NT2/D1 (cell line): Measurements from ENCODE around the gene EDEM3.

Source experiments
- SUZ12 ChIP-seq: IDR thresholded peaks from 2 replicates; pipeline ENCODE4 v1.6.1; 2011; ENCODE audit not compliant: insufficient read length, insufficient read depth; ENCODE audit errors: extremely low read depth
- YY1 ChIP-seq: IDR thresholded peaks from 2 replicates; pipeline ENCODE4 v1.6.1; 2011; ENCODE audit not compliant: insufficient read length, insufficient read depth
- ZNF274 ChIP-seq: IDR thresholded peaks from 2 replicates; pipeline ENCODE4 v1.6.1; 2011; ENCODE audit warnings: mild to moderate bottlenecking, low read depth, low read length

DNA sequence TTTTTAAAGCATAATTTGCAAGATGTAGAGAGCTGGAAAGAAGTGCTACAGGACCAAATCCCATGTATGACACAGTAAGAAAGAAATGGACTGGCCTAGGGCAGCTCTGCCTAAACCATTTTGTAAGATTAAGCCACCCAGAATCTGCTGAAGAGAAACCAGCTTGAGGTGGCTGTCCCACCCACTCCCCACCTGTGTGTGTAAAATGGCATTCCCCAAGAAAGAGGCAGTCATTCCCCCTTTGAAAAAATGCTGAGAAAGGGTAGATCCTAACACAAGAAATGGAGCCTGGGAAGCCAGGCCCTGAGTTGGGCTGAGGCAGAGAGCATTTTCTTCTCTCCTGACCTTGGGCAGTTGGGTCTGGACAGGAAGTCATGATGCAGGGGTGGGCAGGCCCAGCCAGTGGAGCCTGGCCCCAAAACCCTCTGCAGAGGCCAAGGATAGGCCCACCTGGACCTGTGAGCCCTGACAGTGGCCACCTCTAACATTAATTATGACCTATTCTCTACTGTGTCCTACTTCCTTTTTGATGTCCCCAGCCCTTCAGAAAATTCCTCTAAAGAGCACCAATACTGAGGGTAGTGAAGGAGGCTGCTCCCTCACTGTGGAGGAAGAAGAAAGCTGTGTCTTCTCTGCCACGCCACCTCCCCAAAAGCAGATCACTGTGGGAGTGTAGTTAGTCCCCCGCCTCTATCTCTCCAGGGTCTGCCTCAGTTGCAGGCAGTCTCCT is 94.0 kb downstream of the EDEM3 start:
- TF ChIP-seq YY1 (no peak), SUZ12 (no peak), ZNF274 (no peak)
